Measurements from ENCODE around the gene GPD2. TPM values are rescaled to one million over a fixed set of nuclear protein-coding genes. Genes with fewer than 3 reads are reported as not detected.
A peak's percentile ranks its signal among the peaks of the same experiment; 100 is the strongest.

GPD2 gene
- total RNA-seq, 2 donors from 2014 or later: 14.9 to 31.6 TPM

GRCh38 chr2:156455361-156455975 is 19.3 kb downstream of the GPD2 start:
- Mint-ChIP-seq H3K36me3 (ENCODE audit: low read depth) (peaks cover under 1% of the 10 kb centered on the region), H3K27me3 (no peaks in the 10 kb centered on the region), H3K4me1 (peaks cover 31% of the 10 kb centered on the region), H3K27ac (no peak overlapping the region), H3K9me3 (peaks cover 3% of the 10 kb centered on the region), H3K4me3 (no peak overlapping the region)
- ATAC-seq (replicated peaks): peak; percentile 99

- Mint-ChIP-seq H3K36me3 (ENCODE audit: low read depth) (no peaks in the 10 kb centered on the region), H3K27me3 (no peaks in the 10 kb centered on the region), H3K27ac (no peak overlapping the region), H3K4me3 (no peak overlapping the region), H3K4me1 (peaks cover 31% of the 10 kb centered on the region), H3K9me3 (peaks cover 3% of the 10 kb centered on the region)
- ATAC-seq (replicated peaks): no peak
Measured at GRCh38 chr2:156456616-156457015, 20.4 kb downstream of the GPD2 start.

GRCh38 chr2:156457523-156458517 is 21.6 kb downstream of the GPD2 start:
- no peaks in the 10 kb centered on the region for H3K9me3 Mint-ChIP-seq
- ATAC-seq (replicated peaks): no peak
- H3K4me3 Mint-ChIP-seq: no peak overlapping the region
- peaks cover 26% of the 10 kb centered on the region for H3K4me1 Mint-ChIP-seq
- no peak overlapping the region for H3K27ac Mint-ChIP-seq
- no peaks in the 10 kb centered on the region for H3K36me3 Mint-ChIP-seq (ENCODE audit: low read depth)
- H3K27me3 Mint-ChIP-seq: no peaks in the 10 kb centered on the region

GRCh38 chr2:156459720-156460119 is 23.5 kb downstream of the GPD2 start:
- Mint-ChIP-seq H3K27ac (no peak overlapping the region), H3K4me1 (peaks cover 17% of the 10 kb centered on the region), H3K36me3 (ENCODE audit: low read depth) (no peaks in the 10 kb centered on the region), H3K9me3 (no peaks in the 10 kb centered on the region), H3K4me3 (no peak overlapping the region), H3K27me3 (no peaks in the 10 kb centered on the region)
- ATAC-seq (replicated peaks): no peak

GRCh38 chr2:156464106-156464505 is 27.9 kb downstream of the GPD2 start:
- no peak for ATAC-seq (replicated peaks)
- Mint-ChIP-seq H3K27me3 (no peaks in the 10 kb centered on the region), H3K27ac (no peak overlapping the region), H3K36me3 (ENCODE audit: low read depth) (no peaks in the 10 kb centered on the region), H3K4me1 (no peaks in the 10 kb centered on the region), H3K4me3 (no peak overlapping the region), H3K9me3 (no peaks in the 10 kb centered on the region)

GRCh38 chr2:156465573-156465972 is 29.4 kb downstream of the GPD2 start:
- Mint-ChIP-seq H3K36me3 (ENCODE audit: low read depth) (no peaks in the 10 kb centered on the region), H3K9me3 (no peaks in the 10 kb centered on the region), H3K27me3 (no peaks in the 10 kb centered on the region), H3K27ac (no peak overlapping the region), H3K4me1 (no peaks in the 10 kb centered on the region), H3K4me3 (no peak overlapping the region)
- no peak for ATAC-seq (replicated peaks)

- Mint-ChIP-seq H3K27me3 (no peaks in the 10 kb centered on the region), H3K4me1 (peaks cover 7% of the 10 kb centered on the region), H3K36me3 (ENCODE audit: low read depth) (no peaks in the 10 kb centered on the region), H3K27ac (no peak overlapping the region), H3K9me3 (no peaks in the 10 kb centered on the region), H3K4me3 (no peak overlapping the region)
- ATAC-seq (replicated peaks): no peak
Measured at GRCh38 chr2:156466739-156467405, 30.7 kb downstream of the GPD2 start.

GRCh38 chr2:156470975-156471583 is 34.9 kb downstream of the GPD2 start:
- no peaks in the 10 kb centered on the region for H3K27me3 Mint-ChIP-seq
- peaks cover 7% of the 10 kb centered on the region for H3K4me1 Mint-ChIP-seq
- peaks cover 7% of the 10 kb centered on the region for H3K36me3 Mint-ChIP-seq (ENCODE audit: low read depth)
- H3K27ac Mint-ChIP-seq: no peak overlapping the region
- no peak overlapping the region for H3K4me3 Mint-ChIP-seq
- H3K9me3 Mint-ChIP-seq: no peaks in the 10 kb centered on the region
- ATAC-seq (replicated peaks): no peak

- Mint-ChIP-seq H3K27ac (no peak overlapping the region), H3K27me3 (no peaks in the 10 kb centered on the region), H3K4me3 (no peak overlapping the region), H3K36me3 (ENCODE audit: low read depth) (peaks cover 14% of the 10 kb centered on the region), H3K4me1 (peaks cover 10% of the 10 kb centered on the region), H3K9me3 (no peaks in the 10 kb centered on the region)
- no peak for ATAC-seq (replicated peaks)
Measured at GRCh38 chr2:156471762-156472161, 35.6 kb downstream of the GPD2 start.

- no peaks in the 10 kb centered on the region for H3K9me3 Mint-ChIP-seq
- H3K4me1 Mint-ChIP-seq: peaks cover 12% of the 10 kb centered on the region
- no peaks in the 10 kb centered on the region for H3K27me3 Mint-ChIP-seq
- H3K27ac Mint-ChIP-seq: peak overlapping the region; percentile 23
- peak; percentile 47 for ATAC-seq (replicated peaks)
- no peak overlapping the region for H3K4me3 Mint-ChIP-seq
- peaks cover 22% of the 10 kb centered on the region for H3K36me3 Mint-ChIP-seq (ENCODE audit: low read depth)
Measured at GRCh38 chr2:156472686-156473085, 36.5 kb downstream of the GPD2 start.

- H3K27me3 Mint-ChIP-seq: no peaks in the 10 kb centered on the region
- H3K36me3 Mint-ChIP-seq (ENCODE audit: low read depth): peaks cover 28% of the 10 kb centered on the region
- no peak overlapping the region for H3K27ac Mint-ChIP-seq
- H3K4me1 Mint-ChIP-seq: peaks cover 12% of the 10 kb centered on the region
- H3K9me3 Mint-ChIP-seq: no peaks in the 10 kb centered on the region
- no peak overlapping the region for H3K4me3 Mint-ChIP-seq
- no peak for ATAC-seq (replicated peaks)
Measured at GRCh38 chr2:156473445-156473844, 37.3 kb downstream of the GPD2 start.

- no peak for ATAC-seq (replicated peaks)
- Mint-ChIP-seq H3K36me3 (ENCODE audit: low read depth) (peaks cover 32% of the 10 kb centered on the region), H3K27me3 (no peaks in the 10 kb centered on the region), H3K27ac (no peak overlapping the region), H3K4me3 (no peak overlapping the region), H3K9me3 (no peaks in the 10 kb centered on the region), H3K4me1 (peaks cover 12% of the 10 kb centered on the region)
Measured at GRCh38 chr2:156474401-156474800, 38.2 kb downstream of the GPD2 start.

- Mint-ChIP-seq H3K27me3 (no peaks in the 10 kb centered on the region), H3K27ac (peak overlapping the region; percentile 42), H3K4me3 (peak overlapping the region; percentile 1), H3K36me3 (ENCODE audit: low read depth) (peaks cover 42% of the 10 kb centered on the region), H3K9me3 (no peaks in the 10 kb centered on the region), H3K4me1 (peaks cover 15% of the 10 kb centered on the region)
- no peak for ATAC-seq (replicated peaks)
Measured at GRCh38 chr2:156476021-156476849, 40.1 kb downstream of the GPD2 start.

GRCh38 chr2:156476850-156477206 is 40.6 kb downstream of the GPD2 start:
- peak; percentile 67 for ATAC-seq (replicated peaks)
- H3K27ac Mint-ChIP-seq: peak overlapping the region; percentile 42
- H3K4me3 Mint-ChIP-seq: peak overlapping the region; percentile 1
- no peaks in the 10 kb centered on the region for H3K9me3 Mint-ChIP-seq
- H3K36me3 Mint-ChIP-seq (ENCODE audit: low read depth): peaks cover 42% of the 10 kb centered on the region
- H3K4me1 Mint-ChIP-seq: peaks cover 11% of the 10 kb centered on the region
- H3K27me3 Mint-ChIP-seq: no peaks in the 10 kb centered on the region
